Kidney (tissue), 14 donors: ENCODE data around the gene HMGN2. TPM values are rescaled to one million over a fixed set of nuclear protein-coding genes. Genes with fewer than 3 reads are reported as not detected.

Source experiments
- DNase-seq, 5 donors: peaks; one replicate each; pipeline ENCODE4 v3.0.0-alpha.2; 2013 to 2020
- FAIRE-seq: peaks from 2 replicates; lab custom pipeline; 2012; peaks lifted over from hg19 to GRCh38; lab: Jason Lieb, UNC
- H3K27ac ChIP-seq, 2 donors: one replicate each; pipeline ENCODE4 v1.7.0; 2013; ENCODE audit warnings: low read depth in 2 of 2, low read length in 2 of 2, inconsistent platforms in 1 of 2
- H3K27me3 ChIP-seq: one replicate; pipeline ENCODE4 v1.7.1; 2013; ENCODE audit warnings: low read length, inconsistent platforms; ENCODE audit not compliant: control insufficient read depth, insufficient read depth
- H3K36me3 ChIP-seq, 3 donors: one replicate each; pipeline versions ENCODE4 v1.7.0 to v1.7.1; 2013; ENCODE audit warnings: low read length in 3 of 3, control low read depth in 1 of 3, inconsistent platforms in 1 of 3; ENCODE audit not compliant: insufficient read depth in 3 of 3, control insufficient read depth in 2 of 3
- H3K4me1 ChIP-seq, 3 donors: one replicate each; pipeline versions ENCODE4 v1.7.0 to v1.7.1; 2013; ENCODE audit warnings: low read length in 3 of 3, inconsistent platforms in 1 of 3, low read depth in 1 of 3; ENCODE audit not compliant: control insufficient read depth in 2 of 3, insufficient read depth in 2 of 3
- H3K4me3 ChIP-seq, 3 donors: one replicate each; pipeline versions ENCODE4 v1.7.0 to v1.8.1; 2013; ENCODE audit warnings: low read length in 3 of 3, control low read depth in 1 of 3, inconsistent platforms in 1 of 3
- H3K9ac ChIP-seq, 3 donors: one replicate each; pipeline versions ENCODE4 v1.7.0 to v1.7.1; 2013; ENCODE audit warnings: low read length in 3 of 3, control low read depth in 1 of 3, inconsistent platforms in 1 of 3
- H3K9me3 ChIP-seq, 3 donors: one replicate each; pipeline versions ENCODE4 v1.7.0 to v1.7.1; 2013; ENCODE audit warnings: low read length in 3 of 3, control low read depth in 1 of 3, inconsistent platforms in 1 of 3; ENCODE audit not compliant: control insufficient read depth in 2 of 3, insufficient read depth in 1 of 3
- CTCF ChIP-seq: IDR thresholded peaks from 3 replicates; pipeline ENCODE4 v1.5.1; 2012; ENCODE audit warnings: mild to moderate bottlenecking, moderate library complexity, borderline replicate concordance; ENCODE audit not compliant: insufficient read depth; ENCODE audit errors: extremely low read depth
- intact Hi-C: fragments of 100-400 bp; cut with DNase I; formaldehyde crosslinking; loops from one replicate; pipeline ENCODE4 v1.11.1; 2022
- polyA plus RNA-seq: library from polyadenylated mRNA; stranded (reverse); fragments of 350-450 nt; fragmentation: Illumina TruSeq; extraction: RNeasy Lipid Tissue Mini Kit (QIAGEN cat#74804); gene quantifications from one replicate; pipeline ENCODE4 v1.2.3, GENCODE V29; 2014; ENCODE audit warnings: low read depth, low replicate concordance; ENCODE audit not compliant: insufficient read depth
- total RNA-seq: library from RNA; stranded (reverse); fragmentation: NEBNext Ultra II Directional; extraction: Animal tissue kit (Norgen Biotek cat#: 25700); gene quantifications from one replicate; pipeline ENCODE4 v1.2.1, GENCODE V29; 2021
- donor health status: control.
- donor health status: control.
- donor health status: control.
- donor health status: control.
- donor health status: control.
- donor health status: DM: yes; HTN: yes; CAD: no.
- donor health status: Normal renal cell carcinoma (clear cell type).

HMGN2 gene
- total and polyA plus RNA-seq, 2 donors from 2014 or later = 362 to 413 TPM

GRCh38 chr1:26468911-26469310 is 3.3 kb upstream of the HMGN2 start:
- Histone ChIP-seq H3K4me3 (no peak overlapping the region), H3K9me3 (no peaks in the 10 kb centered on the region), H3K36me3 (peaks cover 5 to 31% (median 13%) of the 10 kb centered on the region in 3 donors), H3K9ac (no peak overlapping the region), H3K4me1 (peaks cover 3 to 21% (median 8%) of the 10 kb centered on the region in 3 donors), H3K27me3 (no peaks in the 10 kb centered on the region), H3K27ac (no peak overlapping the region)
- FAIRE-seq (no peak), DNase-seq (peak in 2 of 5 donors; percentile 17 to 79)
- TF ChIP-seq CTCF = no peak
- intact Hi-C loops = no loop called here

GRCh38 chr1:26469558-26469957 is 2.7 kb upstream of the HMGN2 start:
- H3K27me3 ChIP-seq = no peaks in the 10 kb centered on the region
- DNase-seq = no peak
- no peak for FAIRE-seq
- no peak for TF ChIP-seq CTCF
- no peaks in the 10 kb centered on the region for H3K9me3 ChIP-seq
- no peak overlapping the region for H3K27ac ChIP-seq
- no peak overlapping the region for H3K9ac ChIP-seq
- no peak overlapping the region for H3K4me3 ChIP-seq
- intact Hi-C loops = no loop called here
- peaks cover 3 to 23% (median 10%) of the 10 kb centered on the region in 3 donors for H3K4me1 ChIP-seq
- H3K36me3 ChIP-seq = peaks cover 6 to 37% (median 13%) of the 10 kb centered on the region in 3 donors

- H3K27ac ChIP-seq = no peak overlapping the region
- H3K27me3 ChIP-seq = no peaks in the 10 kb centered on the region
- H3K36me3 ChIP-seq = peaks cover 7 to 41% (median 12%) of the 10 kb centered on the region in 3 donors
- intact Hi-C loops = no loop called here
- H3K9ac ChIP-seq = no peak overlapping the region
- H3K9me3 ChIP-seq = no peaks in the 10 kb centered on the region
- no peak for FAIRE-seq
- DNase-seq = no peak
- TF ChIP-seq CTCF = no peak
- peak overlapping the region in 2 of 3 donors; percentile 4 to 90 for H3K4me3 ChIP-seq
- H3K4me1 ChIP-seq = peaks cover 3 to 25% (median 10%) of the 10 kb centered on the region in 3 donors
Measured at GRCh38 chr1:26470878-26471497, 1.3 kb upstream of the HMGN2 start.
